ENCODE measurements around the gene HIPK1. TPM values are rescaled to one million over a fixed set of nuclear protein-coding genes. Genes with fewer than 3 reads are reported as not detected.

HIPK1 gene
- total RNA-seq = 78.3 and 80.0 TPM in 2 replicates

DNA sequence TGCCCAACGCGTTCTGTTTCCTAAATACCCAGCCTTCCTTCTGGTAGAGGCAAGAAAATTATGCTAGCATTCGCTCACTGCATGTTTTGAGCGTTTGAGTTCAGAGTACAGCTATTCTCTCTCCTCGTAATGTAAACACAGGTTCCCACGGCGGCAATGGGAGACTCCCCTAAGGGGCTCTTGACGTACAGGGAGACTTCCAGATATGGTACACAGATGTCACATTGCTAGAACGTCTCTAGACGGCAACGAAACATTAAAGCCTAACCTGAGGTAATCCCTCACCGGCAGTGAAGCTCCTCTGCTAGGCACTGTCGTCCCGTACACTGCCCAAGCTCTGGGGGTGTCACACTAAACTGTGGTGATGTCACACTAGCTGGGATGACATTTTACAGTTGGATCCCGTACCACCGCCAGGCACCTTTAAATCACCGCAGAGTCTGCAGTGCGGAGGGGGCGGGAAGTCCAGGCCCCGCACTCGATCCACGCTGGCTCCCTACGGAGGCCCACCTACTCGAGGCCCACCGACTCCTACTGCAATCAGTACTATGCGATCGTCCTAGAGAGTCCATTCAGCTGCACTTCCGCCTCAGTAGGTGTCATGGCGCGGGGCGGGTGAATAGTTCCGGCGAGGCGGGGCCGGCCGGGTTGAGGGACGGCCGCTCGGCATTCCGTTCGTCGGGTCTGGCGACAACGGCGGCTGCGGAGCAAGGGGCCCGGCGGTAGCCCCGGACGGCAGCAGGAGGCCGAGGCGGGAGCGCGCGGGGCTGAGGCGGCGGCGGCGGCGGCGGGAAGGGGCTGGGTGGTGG lies at the start of gene HIPK1:
Gene HIPK1, plus strand, starts transcription at position 384 of the 809 bp plus-strand sequence.
- intact Hi-C loops (cut with micrococcal nuclease) = loop anchor here (1.0 to 5.0 kb wide), 5 partner anchors 24 to 1214 kb away; partner anchors contain the start of genes DCLRE1B, PPM1J, RSBN1 and SLC16A1

DNA sequence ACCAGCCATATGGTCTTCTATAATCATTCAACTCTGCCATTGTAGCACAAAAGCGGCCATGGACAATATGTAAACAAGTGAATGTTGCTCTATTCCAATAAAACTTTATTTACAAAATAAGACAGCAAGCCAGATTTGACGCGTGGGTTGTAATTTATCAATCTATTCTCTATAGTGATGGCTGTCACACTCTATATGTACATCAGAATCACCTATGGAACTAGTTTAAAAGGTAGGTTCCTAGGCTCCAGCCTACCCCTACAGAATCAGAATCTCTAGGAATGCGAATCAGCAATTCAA lies 49.4 kb upstream of the HIPK1 start:
- intact Hi-C loops (cut with micrococcal nuclease) = no loop called here

DNA sequence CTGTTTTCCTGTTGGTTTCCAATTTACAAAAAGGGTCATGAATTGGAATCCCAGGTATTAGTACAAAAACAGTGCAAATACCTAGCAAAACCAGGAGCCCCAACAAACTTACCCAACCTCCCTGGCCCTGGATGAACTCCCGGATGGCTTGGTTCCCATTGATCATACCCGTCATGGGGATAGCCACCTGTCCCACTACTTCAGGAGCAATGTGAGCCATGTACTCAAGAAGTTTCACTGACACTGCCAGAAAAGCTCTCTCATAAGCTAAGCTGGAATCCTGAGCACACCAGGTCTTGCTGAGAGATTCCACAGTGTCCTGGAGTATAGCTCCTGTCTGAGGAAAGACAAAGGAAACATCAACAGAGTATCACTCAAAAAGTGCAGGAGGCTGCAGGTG lies 47.5 kb upstream of the HIPK1 start:
- intact Hi-C loops (cut with micrococcal nuclease) = no loop called here

- intact Hi-C loops (cut with micrococcal nuclease) = no loop called here
Observed at GRCh38 chr1:113886417-113887401, 42.4 kb upstream of the HIPK1 start.

- intact Hi-C loops (cut with micrococcal nuclease) = no loop called here
Observed at GRCh38 chr1:113887402-113888175, 41.5 kb upstream of the HIPK1 start, which contains the start of gene BCL2L15. Gene BCL2L15 (minus strand): TSS chr1:113887581. CDS start chr1:113887375, 206 bp downstream.

GRCh38 chr1:113890816-113891215 lies 38.3 kb upstream of the HIPK1 start:
- intact Hi-C loops (cut with micrococcal nuclease) = no loop called here

DNA sequence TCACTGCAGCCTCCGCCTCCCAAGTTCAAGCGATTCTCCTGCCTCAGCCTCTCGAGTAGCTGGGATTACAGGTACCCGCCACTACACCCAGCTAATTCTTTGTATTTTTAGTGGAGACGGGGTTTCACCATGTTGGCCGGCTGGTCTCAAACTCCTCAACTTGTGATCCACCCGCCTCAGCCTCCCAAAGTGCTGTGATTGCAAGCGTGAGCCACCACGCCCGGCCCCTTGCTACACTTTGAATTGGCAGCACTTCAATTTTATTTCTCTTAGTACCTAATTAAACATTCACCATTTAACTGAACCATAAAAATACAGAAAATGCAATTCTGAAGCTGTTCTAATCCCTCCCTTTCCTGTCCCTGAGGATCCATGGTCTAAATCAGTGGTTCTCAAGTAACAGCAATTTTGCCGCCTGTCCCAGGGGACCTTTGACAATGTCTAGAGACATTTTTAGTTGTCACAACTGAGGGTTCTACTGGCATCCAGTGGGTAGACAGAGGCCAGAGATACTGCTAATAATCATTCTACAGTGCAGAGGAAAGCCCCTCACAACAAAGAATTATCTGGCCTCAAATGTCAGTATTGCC lies 37.4 kb upstream of the HIPK1 start:
- intact Hi-C loops (cut with micrococcal nuclease) = no loop called here

GRCh38 chr1:113893267-113893666 lies 35.9 kb upstream of the HIPK1 start:
- intact Hi-C loops (cut with micrococcal nuclease) = no loop called here

DNA sequence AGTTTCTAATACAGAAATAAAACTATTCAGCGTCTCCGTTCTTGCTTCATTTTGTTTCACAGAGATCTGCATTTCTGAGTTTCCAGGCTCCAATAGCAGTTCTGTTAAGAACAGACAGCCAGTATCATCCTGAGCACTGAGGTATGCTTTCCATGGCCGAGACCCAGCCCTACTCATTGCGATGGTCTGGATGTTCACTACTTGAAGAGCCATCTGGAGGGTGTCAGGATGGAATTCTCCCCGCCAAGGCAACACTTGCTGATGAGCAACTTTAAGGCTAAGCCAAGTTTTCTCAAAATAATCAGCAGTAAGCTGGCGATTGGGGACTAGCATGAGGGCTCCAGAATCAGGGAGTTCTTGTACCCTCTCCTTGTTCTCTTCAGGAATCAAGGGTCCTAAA lies 34.0 kb upstream of the HIPK1 start:
- intact Hi-C loops (cut with micrococcal nuclease) = no loop called here

GRCh38 chr1:113895961-113896360 lies 33.2 kb upstream of the HIPK1 start:
- intact Hi-C loops (cut with micrococcal nuclease) = no loop called here

- intact Hi-C loops (cut with micrococcal nuclease) = no loop called here
Observed at GRCh38 chr1:113898241-113898814, 30.8 kb upstream of the HIPK1 start.

DNA sequence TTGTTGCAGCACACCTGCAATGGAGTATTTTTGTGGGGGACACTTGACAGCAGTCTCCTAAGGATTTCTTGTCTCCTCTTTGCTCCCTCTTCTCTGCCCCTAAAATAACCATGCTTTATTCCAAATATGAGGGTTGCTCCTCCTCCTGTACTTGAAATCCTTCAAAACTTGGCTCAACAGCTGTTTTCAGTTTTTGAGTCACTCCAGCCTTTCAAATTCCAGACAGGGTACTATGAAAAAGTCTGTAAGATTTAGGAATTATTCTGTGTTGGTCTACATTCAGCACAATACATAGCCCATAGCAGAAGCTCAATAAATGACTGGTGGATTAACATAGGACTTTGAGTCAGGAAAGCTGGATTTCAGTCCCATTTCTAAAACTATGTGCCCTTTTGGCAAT lies 30.0 kb upstream of the HIPK1 start:
- intact Hi-C loops (cut with micrococcal nuclease) = no loop called here

DNA sequence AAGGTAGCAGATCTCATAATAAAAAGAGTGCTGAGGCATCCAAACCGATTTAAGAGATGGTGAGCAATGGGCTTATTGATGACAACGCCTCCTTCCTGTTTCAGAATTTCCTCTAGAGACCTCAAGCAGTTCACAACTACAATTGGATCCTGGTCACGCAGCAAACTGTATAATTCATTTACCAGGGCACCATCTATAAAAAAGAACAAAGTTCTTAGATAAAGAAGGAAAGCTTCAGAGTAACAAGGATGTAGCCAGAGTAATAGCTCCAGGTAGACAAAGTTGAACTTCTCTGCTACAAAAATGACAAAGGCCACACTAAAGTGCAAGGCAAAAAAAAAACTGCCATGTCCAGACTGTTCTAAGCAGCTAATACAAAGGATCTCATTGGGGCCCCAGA lies 27.9 kb upstream of the HIPK1 start:
- intact Hi-C loops (cut with micrococcal nuclease) = no loop called here

GRCh38 chr1:113903501-113904292 lies 25.4 kb upstream of the HIPK1 start:
- intact Hi-C loops (cut with micrococcal nuclease) = loop anchor here (2.0 kb wide), 2 partner anchors 59 to 145 kb away; partner anchors contain the start of gene PHTF1

- intact Hi-C loops (cut with micrococcal nuclease) = loop anchor here (2.0 kb wide), 2 partner anchors 59 to 145 kb away; partner anchors contain the start of gene PHTF1
Observed at GRCh38 chr1:113904293-113904673, 24.8 kb upstream of the HIPK1 start.

DNA sequence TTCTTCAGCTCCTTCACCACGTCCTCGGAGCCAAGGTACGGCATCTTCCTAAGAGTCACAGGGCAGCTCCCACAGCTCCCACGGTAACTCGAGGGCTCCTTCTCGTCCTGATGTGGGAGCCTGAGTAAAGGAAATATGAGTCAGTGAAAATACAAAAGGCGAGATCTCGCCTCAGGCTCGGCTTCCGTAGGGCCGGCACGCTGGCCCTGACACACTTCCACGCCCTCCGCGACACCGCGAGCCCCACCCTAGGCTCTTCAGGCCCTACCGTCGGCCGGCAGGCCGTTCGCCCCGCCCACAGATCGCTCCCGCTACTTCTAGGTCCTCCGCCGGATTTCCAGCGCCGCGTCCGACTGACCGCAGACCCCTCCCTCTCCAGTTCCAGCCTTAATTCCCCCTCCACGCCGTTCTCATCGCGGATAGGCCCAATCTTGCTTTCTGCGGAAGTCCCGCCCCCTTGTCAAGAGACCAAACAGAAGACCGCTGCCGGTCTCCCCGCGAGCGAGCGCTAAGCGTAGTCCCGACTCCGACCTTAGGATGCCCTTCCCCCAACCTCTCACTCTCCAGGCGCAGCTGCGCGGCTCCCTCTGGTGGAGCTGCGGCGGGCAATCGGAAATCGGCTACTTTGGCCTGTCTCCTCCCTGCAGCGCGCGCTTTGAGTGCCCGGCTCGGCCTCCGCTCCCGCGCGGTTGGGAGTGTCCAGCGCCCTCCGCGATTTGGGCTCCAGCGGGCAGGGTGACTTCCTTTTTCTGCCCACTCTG lies 24.3 kb upstream of the HIPK1 start, which contains the start of the genes AP4B1 and DCLRE1B:
Gene AP4B1, minus strand, starts transcription at position 126 of the 761 bp plus-strand sequence. Its CDS starts 82 bp downstream, at position 44.
Gene DCLRE1B, plus strand, starts transcription at position 653 of the 761 bp plus-strand sequence. CDS start 261 bp downstream, outside the sequence.
- intact Hi-C loops (cut with micrococcal nuclease) = loop anchor here (1.0 to 5.0 kb wide), 8 partner anchors 24 to 146 kb away; partner anchors contain the start of genes HIPK1, PHTF1, PTPN22 and RSBN1

DNA sequence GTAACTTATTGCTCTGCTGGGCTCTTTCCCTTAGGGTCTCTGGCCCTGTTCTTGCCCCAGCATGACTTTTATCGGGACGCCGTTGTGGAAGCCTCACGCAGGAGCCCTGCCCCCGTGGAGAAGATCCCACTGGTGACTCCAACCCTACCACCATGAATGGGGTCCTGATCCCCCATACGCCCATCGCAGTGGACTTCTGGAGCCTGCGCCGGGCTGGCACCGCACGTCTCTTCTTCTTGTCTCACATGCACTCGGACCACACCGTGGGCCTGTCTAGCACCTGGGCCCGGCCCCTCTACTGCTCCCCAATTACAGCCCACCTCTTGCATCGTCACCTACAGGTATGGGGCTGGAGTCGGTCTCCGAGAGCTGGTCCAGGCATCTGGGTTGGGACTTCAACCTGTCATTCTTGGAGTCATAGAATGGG lies 23.7 kb upstream of the HIPK1 start:
- intact Hi-C loops (cut with micrococcal nuclease) = loop anchor here (1.0 to 5.0 kb wide), 8 partner anchors 24 to 147 kb away; partner anchors contain the start of genes HIPK1, PHTF1, PTPN22 and RSBN1

- intact Hi-C loops (cut with micrococcal nuclease) = no loop called here
Observed at GRCh38 chr1:113912594-113913311, 16.4 kb upstream of the HIPK1 start.

Data from T-helper 2 cell treated with Interferon-gamma antibody and Interleukin-4, amounts not matched to agents 100 ng/mL and 5 ng/mL, for 36 hours (primary cell).